GM12892 (cell line): Measurements from ENCODE around the gene PTPRU.

ENCODE experiments used
- POLR2A ChIP-seq: IDR thresholded peaks from 2 replicates; pipeline ENCODE4 v1.6.1; 2011; ENCODE audit warnings: low read depth, low read length, control low read depth
- POLR2AphosphoS5 ChIP-seq: IDR thresholded peaks from 2 replicates; pipeline ENCODE4 v1.6.1; 2011; ENCODE audit warnings: low read depth, low read length, control low read depth

- no peak for TF ChIP-seq POLR2AphosphoS5
- no peak for TF ChIP-seq POLR2A
Observed at GRCh38 chr1:29201595-29202051, 34.7 kb upstream of the PTPRU start.
